Epithelial cell of esophagus (primary cell): ENCODE measurements around the gene ZKSCAN1.

Source experiments
- DNase-seq: peaks from one replicate; pipeline ENCODE4 v3.0.0; 2010; ENCODE audit warnings: low read depth
- H3K4me3 ChIP-seq: 2 replicates; pipeline ENCODE4 v1.5.1; 2011; ENCODE audit warnings: mild to moderate bottlenecking, low read length, control low read depth
- TF ChIP-seq, protein P1 (sequence below): IDR thresholded peaks from 2 replicates; pipeline ENCODE4 v1.5.1; 2011; ENCODE audit warnings: low read depth, mild to moderate bottlenecking, low read length, control low read depth, inconsistent platforms; ENCODE audit not compliant: insufficient read depth; ENCODE audit errors: missing control alignments

The ZKSCAN1 gene

DNA sequence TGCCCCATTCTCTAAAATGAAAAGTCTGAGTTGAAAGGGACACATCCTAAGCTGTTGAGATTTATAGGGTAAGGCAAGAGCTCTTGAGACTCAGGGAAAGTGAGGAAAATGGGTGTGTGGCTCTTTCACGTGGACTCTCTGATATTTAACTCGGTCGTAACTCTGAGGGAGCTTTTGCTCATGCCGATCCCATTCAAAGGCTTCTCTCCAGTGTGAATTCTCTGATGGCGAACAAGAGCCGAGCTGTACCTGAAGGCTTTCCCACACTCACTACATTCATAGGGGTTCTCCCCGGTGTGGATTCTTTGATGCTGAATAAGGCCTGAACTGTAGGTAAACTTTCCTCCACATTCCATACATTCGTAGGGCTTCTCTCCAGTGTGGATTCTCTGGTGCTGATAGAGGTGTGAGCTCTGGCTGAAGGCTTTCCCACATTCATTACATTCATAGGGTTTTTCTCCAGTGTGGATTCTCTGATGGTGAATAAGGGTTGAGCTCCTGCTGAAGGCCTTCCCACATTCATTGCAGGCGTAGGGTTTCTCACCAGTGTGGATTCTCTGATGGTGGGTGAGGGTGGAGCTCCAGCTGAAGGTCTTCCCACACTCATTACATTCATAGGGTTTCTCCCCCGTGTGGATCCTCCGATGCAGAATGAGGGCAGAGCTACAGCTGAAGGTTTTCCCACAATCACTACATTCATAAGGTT is 55.8 kb downstream of the ZKSCAN1 start:
- TF ChIP-seq, protein P1, sequence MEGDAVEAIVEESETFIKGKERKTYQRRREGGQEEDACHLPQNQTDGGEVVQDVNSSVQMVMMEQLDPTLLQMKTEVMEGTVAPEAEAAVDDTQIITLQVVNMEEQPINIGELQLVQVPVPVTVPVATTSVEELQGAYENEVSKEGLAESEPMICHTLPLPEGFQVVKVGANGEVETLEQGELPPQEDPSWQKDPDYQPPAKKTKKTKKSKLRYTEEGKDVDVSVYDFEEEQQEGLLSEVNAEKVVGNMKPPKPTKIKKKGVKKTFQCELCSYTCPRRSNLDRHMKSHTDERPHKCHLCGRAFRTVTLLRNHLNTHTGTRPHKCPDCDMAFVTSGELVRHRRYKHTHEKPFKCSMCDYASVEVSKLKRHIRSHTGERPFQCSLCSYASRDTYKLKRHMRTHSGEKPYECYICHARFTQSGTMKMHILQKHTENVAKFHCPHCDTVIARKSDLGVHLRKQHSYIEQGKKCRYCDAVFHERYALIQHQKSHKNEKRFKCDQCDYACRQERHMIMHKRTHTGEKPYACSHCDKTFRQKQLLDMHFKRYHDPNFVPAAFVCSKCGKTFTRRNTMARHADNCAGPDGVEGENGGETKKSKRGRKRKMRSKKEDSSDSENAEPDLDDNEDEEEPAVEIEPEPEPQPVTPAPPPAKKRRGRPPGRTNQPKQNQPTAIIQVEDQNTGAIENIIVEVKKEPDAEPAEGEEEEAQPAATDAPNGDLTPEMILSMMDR = no peak
- DNase-seq = no peak
- H3K4me3 ChIP-seq = no peak overlapping the region

DNA sequence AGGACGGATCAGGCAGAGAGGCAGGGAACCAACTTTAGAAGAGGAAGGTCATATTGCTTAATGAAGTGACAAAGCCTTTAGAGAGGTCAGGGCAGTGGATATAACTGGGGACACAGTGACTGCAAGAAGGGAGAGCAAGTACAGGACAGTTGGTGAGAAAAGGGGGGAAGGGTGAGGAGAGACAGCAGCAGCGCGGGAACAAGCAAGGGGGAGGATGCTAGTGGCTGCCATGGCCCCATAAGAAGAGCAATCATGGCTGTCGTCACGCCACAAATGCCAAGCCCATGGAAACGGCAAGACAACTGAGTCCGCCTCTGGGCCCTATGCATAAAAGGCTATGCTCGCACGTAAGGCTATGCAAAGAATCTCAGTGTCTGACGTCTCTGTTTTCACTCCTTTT is 57.1 kb downstream of the ZKSCAN1 start:
- DNase-seq = no peak
- TF ChIP-seq, protein P1 = no peak
- H3K4me3 ChIP-seq = no peak overlapping the region

DNA sequence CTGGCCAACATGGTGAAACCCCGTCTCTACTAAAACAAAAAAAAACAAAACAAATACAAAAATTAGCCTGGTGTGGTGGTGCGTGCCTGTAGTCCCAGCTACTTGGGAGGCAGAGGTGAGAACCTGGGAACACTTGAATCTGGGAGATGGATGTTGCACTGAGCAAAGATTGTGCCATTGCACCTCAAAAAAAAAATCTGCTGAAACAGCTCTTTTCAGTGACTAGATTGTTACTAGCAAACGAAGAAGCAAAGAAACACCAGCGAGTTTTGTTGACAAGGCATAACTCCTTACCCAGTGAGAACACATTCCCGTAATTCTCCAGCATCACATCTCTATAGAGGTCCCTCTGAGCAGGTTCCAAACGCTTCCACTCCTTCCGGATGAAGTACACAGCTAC is 59.4 kb downstream of the ZKSCAN1 start:
- no peak for DNase-seq
- TF ChIP-seq, protein P1 = no peak
- H3K4me3 ChIP-seq = no peak overlapping the region

DNA sequence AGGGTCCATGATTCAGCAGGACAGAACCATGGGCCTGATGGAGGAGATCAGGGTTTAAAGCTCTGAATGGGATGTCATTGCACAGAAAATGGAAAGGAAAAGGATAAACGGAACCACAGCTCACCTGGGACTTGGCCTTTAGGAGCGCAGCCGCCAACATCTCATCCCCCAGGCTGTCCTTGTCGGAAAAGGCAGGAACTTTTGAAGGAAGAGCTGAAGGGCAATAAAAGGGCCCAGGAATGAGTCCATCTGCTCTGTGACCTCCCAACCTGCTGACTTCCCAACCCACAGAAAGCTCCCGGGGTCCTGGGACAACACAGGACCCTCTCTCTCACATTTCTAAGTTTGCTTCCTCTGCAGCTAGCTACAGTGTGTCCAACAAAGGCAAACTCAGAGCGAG is 60.0 kb downstream of the ZKSCAN1 start:
- no peak overlapping the region for H3K4me3 ChIP-seq
- no peak for DNase-seq
- TF ChIP-seq, protein P1 = no peak

DNA sequence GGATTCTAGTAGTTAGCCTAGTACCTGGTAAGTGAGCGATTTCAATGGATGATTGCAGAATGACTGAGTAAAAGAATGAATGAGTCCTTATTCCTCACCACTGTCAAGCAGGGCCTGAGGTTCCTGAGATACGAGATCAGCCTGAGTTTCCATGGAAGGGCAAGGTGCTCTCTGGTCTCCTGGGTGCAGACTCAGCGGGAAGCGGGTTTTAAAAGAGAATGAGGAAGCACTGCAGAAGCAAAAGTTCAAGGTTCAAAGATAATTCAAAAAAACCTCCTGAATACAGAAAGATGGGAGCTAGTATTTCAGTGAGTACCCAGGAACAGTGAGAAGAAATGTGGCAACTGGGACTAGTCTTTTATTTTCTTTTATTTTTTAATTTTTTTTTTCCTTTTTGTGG is 61.8 kb downstream of the ZKSCAN1 start:
- TF ChIP-seq, protein P1 = no peak
- DNase-seq = no peak
- no peak overlapping the region for H3K4me3 ChIP-seq

DNA sequence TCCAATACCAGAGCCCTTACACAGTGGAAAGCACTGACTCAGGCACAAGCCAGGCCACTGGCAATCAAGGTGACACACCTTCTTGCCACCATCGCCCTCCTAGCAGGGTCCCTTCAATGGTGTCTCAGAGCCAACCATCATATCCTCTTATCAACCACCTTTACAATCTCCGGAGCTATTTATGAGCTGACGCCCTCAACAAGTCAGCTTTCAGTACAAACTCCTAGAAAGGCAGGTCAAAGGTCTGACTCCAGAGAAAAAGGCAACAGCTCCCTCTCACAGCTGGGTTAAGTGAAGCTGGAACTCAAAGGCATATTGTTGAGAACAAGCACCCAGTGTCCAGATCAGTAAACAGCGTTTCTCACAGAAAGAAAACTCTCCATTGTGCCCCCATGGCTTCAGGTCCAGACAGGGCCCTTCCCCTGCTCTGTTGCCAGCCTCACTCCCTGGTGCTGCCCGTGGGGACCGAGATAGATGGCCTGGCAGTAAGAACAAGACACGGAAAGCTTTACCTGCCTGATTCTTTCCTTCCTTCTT is 63.7 kb downstream of the ZKSCAN1 start:
- DNase-seq = no peak
- no peak overlapping the region for H3K4me3 ChIP-seq
- TF ChIP-seq, protein P1 = no peak
